Keratinocyte (primary cell): Measurements from ENCODE around the gene DPYSL5. TPM values are rescaled to one million over a fixed set of nuclear protein-coding genes. Genes with fewer than 3 reads are reported as not detected.

Experiments
- DNase-seq: peaks from one replicate; pipeline ENCODE4 v3.0.0-alpha.2; 2011; ENCODE audit warnings: low read depth, missing footprints, low spot score
- FAIRE-seq: peaks from 2 replicates; lab custom pipeline; 2011; peaks lifted over from hg19 to GRCh38; lab: Jason Lieb, UNC
- H2AFZ ChIP-seq: 2 replicates; pipeline ENCODE4 v1.6.0; 2012; ENCODE audit warnings: low read length, control low read depth, inconsistent platforms; ENCODE audit not compliant: control insufficient read depth
- H3K27ac ChIP-seq: 2 replicates; pipeline ENCODE4 v1.5.1; 2011; ENCODE audit warnings: low read length; ENCODE audit not compliant: control insufficient read depth, insufficient read depth
- H3K27me3 ChIP-seq: 3 replicates; pipeline ENCODE4 v1.6.0; 2011; ENCODE audit warnings: low read length; ENCODE audit not compliant: control insufficient read depth, insufficient read depth; ENCODE audit errors: extremely low read depth
- H3K36me3 ChIP-seq, 2 experiments: 2 replicates in 1 of 2; 3 replicates in 1 of 2; pipeline ENCODE4 v1.5.1; 2011; ENCODE audit warnings: low read length in 2 of 2, mild to moderate bottlenecking in 1 of 2; ENCODE audit not compliant: control insufficient read depth in 2 of 2, insufficient read depth in 2 of 2; ENCODE audit errors: extremely low read depth in 1 of 2
- H3K4me1 ChIP-seq: 3 replicates; pipeline ENCODE4 v1.5.1; 2011; ENCODE audit warnings: low read length; ENCODE audit not compliant: control insufficient read depth, insufficient read depth; ENCODE audit errors: extremely low read depth
- H3K4me2 ChIP-seq: 3 replicates; pipeline ENCODE4 v1.6.0; 2011; ENCODE audit warnings: low read depth, low read length; ENCODE audit not compliant: control insufficient read depth, insufficient read depth; ENCODE audit errors: extremely low read depth
- H3K4me3 ChIP-seq, 3 experiments: fragments of 200-600 bp in 1 of 3; sonication (generic) in 1 of 3; 2 replicates in 2 of 3; 3 replicates in 1 of 3; pipeline ENCODE4 v1.5.1; 2011 to 2016; ENCODE audit warnings: low read length in 3 of 3, mild to moderate bottlenecking in 3 of 3, control low read depth in 2 of 3, inconsistent platforms in 1 of 3, low read depth in 1 of 3, mixed read lengths in 1 of 3, mixed run types in 1 of 3, moderate library complexity in 1 of 3; ENCODE audit not compliant: control insufficient read depth in 2 of 3, insufficient read depth in 2 of 3; ENCODE audit errors: extremely low read depth in 1 of 3
- H3K79me2 ChIP-seq: 2 replicates; pipeline ENCODE4 v1.6.0; 2012; ENCODE audit warnings: low read length; ENCODE audit not compliant: control insufficient read depth, insufficient read depth
- H3K9ac ChIP-seq: 3 replicates; pipeline ENCODE4 v1.6.0; 2011; ENCODE audit warnings: low read length; ENCODE audit not compliant: control insufficient read depth, insufficient read depth; ENCODE audit errors: extremely low read depth
- H3K9me1 ChIP-seq: 3 replicates; pipeline ENCODE4 v1.6.0; 2011; ENCODE audit warnings: low read length; ENCODE audit not compliant: control insufficient read depth, insufficient read depth; ENCODE audit errors: extremely low read depth
- H3K9me3 ChIP-seq: 2 replicates; pipeline ENCODE4 v1.5.1; 2012; ENCODE audit warnings: low read depth, low read length; ENCODE audit not compliant: control insufficient read depth
- H4K20me1 ChIP-seq: 3 replicates; pipeline ENCODE4 v1.6.0; 2011; ENCODE audit warnings: low read length; ENCODE audit not compliant: control insufficient read depth, insufficient read depth; ENCODE audit errors: extremely low read depth
- CTCF ChIP-seq, 3 experiments: IDR thresholded peaks in 1 of 3; conservative IDR thresholded peaks in 1 of 3; optimal IDR thresholded peaks in 1 of 3; 2 replicates in 2 of 3; 3 replicates in 1 of 3; pipeline versions ENCODE3 to v1.5.1; 2011; ENCODE audit warnings: low read length in 3 of 3, mild to moderate bottlenecking in 3 of 3, moderate library complexity in 2 of 3, control low read depth in 1 of 3, inconsistent platforms in 1 of 3; ENCODE audit not compliant: insufficient read depth in 2 of 3; ENCODE audit errors: extremely low read depth in 1 of 3
- EZH2 ChIP-seq: IDR thresholded peaks from one replicate; pipeline ENCODE4 v1.6.1; 2012; ENCODE audit warnings: inconsistent platforms, mild to moderate bottlenecking, low read length, moderate library complexity
- dilution Hi-C: fragments of 300-500 bp; cut with MboI; formaldehyde crosslinking; loops from one replicate; pipeline ENCODE4 v1.7.0; 2020; ENCODE audit warnings: low sequenced_read_pairs; ENCODE audit not compliant: extremely low pct_ligation_motif_present
- polyA plus RNA-seq, 5 experiments: library from polyadenylated mRNA; depleted of rRNA in 3 of 5; stranded (reverse) in 3 of 5; stranded (forward) in 1 of 5; unstranded in 1 of 5; fragments of >200 nt; gene quantifications; 1 replicate in 1 of 5; 2 replicates in 3 of 5; 3 replicates in 1 of 5; pipeline versions ENCODE4 v1.2.1 to v1.2.3, GENCODE V29; 2011 to 2012; ENCODE audit warnings: missing spikeins in 2 of 5, low read depth in 1 of 5, low replicate concordance in 1 of 5

DPYSL5 gene
- polyA plus RNA-seq, 1 donor (not counting 4 experiments of a cell fraction or from before 2014, with no cell fraction given) = not detected

GRCh38 chr2:26985807-26986206, 137.9 kb downstream of the DPYSL5 start:
- peaks cover 0 to 2% of the 10 kb centered on the region in 2 experiments for H3K36me3 ChIP-seq
- no peak overlapping the region for H3K27ac ChIP-seq
- DNase-seq (no peak), FAIRE-seq (no peak)
- H3K79me2 ChIP-seq = no peaks in the 10 kb centered on the region
- no peaks in the 10 kb centered on the region for H3K4me1 ChIP-seq
- H3K4me2 ChIP-seq = no peak overlapping the region
- H2AFZ ChIP-seq = no peak overlapping the region
- H3K9ac ChIP-seq = no peak overlapping the region
- H3K9me1 ChIP-seq = no peaks in the 10 kb centered on the region
- H3K9me3 ChIP-seq = no peaks in the 10 kb centered on the region
- H3K4me3 ChIP-seq = no peak overlapping the region
- no peak for TF ChIP-seq CTCF (optimal IDR thresholded peaks at IDR 0.05 in 1 of 3, IDR thresholded peaks at IDR 0.05 in 1 of 3, conservative IDR thresholded peaks at IDR 0.05 in 1 of 3; ENCODE audit: extremely low read depth in 1 of 3, insufficient read depth in 2 of 3, low read length in 3 of 3)
- TF ChIP-seq EZH2 = no peak
- no peaks in the 10 kb centered on the region for H4K20me1 ChIP-seq
- dilution Hi-C loops = no loop called here
- no peaks in the 10 kb centered on the region for H3K27me3 ChIP-seq

DNA sequence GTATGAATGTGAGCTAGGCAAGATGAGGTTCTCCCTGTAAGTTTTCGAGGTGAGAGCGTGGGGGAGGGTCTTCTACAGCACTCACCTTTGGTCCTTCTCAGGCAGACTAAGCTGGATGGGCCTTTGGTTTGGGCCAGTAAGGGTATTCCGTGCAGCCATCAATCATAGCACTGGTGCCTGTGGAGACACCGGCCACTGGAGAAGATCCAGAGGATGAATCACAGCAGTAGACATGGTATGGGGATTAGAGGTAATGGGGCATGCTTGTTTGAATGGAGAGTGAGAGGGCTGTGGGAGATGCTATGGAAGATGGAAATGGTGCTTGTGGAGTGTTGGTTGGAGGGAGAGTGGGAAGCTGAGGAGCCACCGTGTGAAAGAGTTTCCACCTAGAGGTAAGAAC, 138.6 kb downstream of the DPYSL5 start:
- Histone ChIP-seq H3K4me2 (no peak overlapping the region), H3K9ac (no peak overlapping the region), H3K36me3 (peaks cover 0 to 2% of the 10 kb centered on the region in 2 experiments), H3K79me2 (no peaks in the 10 kb centered on the region), H4K20me1 (no peaks in the 10 kb centered on the region), H2AFZ (no peak overlapping the region), H3K4me1 (no peaks in the 10 kb centered on the region), H3K27me3 (no peaks in the 10 kb centered on the region), H3K9me3 (no peaks in the 10 kb centered on the region), H3K27ac (no peak overlapping the region), H3K9me1 (no peaks in the 10 kb centered on the region), H3K4me3 (no peak overlapping the region)
- dilution Hi-C loops = no loop called here
- DNase-seq = no peak
- no peak for FAIRE-seq
- TF ChIP-seq EZH2 (no peak), CTCF (optimal IDR thresholded peaks at IDR 0.05 in 1 of 3, IDR thresholded peaks at IDR 0.05 in 1 of 3, conservative IDR thresholded peaks at IDR 0.05 in 1 of 3; ENCODE audit: extremely low read depth in 1 of 3, insufficient read depth in 2 of 3, low read length in 3 of 3) (no peak)
